GM04503 (cell line): ENCODE data around the gene NPR2.

Source experiments
- DNase-seq: peaks from one replicate; pipeline ENCODE4 v3.0.0-alpha.2; 2012; ENCODE audit warnings: low read depth

NPR2 gene

DNA sequence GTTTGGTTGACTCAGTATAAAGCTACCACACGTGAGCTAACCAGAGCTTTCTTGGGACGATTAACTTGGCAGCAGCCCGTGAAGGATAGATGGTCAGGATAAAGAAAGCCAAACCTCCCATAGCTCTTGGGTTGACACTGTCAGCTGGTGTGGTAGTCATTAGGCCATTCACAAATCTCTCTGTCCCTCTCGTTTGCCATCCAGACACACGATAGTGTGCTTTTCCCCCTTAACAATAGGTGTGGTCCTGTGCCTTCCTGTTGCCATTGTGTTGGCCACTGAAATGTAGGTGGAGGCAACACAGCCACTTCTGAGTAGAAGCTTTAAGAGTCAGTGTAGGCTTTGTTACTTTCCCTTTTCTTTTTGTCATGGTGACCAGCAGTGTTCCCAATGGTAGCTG, 67.1 kb downstream of the NPR2 start:
- no peak for DNase-seq
